GM20431 (cell line): ENCODE results near the gene ALK.

Experiments used
- in situ Hi-C: fragments of 300-500 bp; cut with MseI, MboI; formaldehyde crosslinking; loops from one replicate; pipeline ENCODE4 v1.15.0; 2020; ENCODE audit warnings: low sequenced_read_pairs; ENCODE audit not compliant: unreplicated experiment

The ALK gene

GRCh38 chr2:29489568-29489967 is 431.8 kb downstream of the ALK start:
- in situ Hi-C loops, result no loop called here

GRCh38 chr2:29487967-29488555 is 433.3 kb downstream of the ALK start:
- in situ Hi-C loops, result no loop called here

DNA sequence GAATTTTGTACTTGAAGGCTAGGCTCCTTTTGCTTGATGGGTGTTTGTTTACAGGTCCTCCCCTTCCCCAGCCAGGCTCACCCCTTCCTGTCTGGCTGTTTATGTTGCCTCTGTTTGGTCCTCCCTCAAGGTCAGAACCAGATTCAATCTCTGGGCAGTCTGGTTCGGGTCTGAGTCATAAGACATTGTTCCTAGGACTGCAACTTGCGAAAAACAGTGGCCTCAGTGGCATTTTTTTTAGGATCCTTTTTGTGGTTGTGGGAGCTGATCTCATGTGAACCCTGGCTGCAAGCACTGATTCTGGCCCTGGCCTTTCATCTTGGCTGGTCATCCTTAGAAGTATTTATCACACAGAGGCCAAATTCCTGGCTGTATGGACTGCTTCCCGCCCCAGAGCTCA is 435.8 kb downstream of the ALK start:
- in situ Hi-C loops, result no loop called here

DNA sequence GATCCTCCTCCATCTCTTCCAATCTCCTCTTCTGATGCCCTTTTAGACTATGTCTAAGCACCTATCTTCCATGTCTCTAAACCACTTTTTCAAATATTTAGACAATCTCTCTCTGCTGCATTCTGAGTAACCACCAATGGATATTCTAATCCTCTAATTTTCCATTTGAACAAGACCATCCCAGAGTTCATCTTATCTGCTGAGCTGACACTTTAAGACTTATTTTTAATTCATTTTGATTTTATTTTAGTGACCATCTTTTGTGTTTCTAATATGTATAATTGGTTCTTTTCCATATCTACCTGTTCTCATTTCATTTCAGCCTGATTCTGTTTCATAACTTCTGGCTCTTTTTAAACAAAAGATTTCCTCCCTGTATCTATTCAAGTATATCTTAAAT is 436.3 kb downstream of the ALK start:
- in situ Hi-C loops, result no loop called here

DNA sequence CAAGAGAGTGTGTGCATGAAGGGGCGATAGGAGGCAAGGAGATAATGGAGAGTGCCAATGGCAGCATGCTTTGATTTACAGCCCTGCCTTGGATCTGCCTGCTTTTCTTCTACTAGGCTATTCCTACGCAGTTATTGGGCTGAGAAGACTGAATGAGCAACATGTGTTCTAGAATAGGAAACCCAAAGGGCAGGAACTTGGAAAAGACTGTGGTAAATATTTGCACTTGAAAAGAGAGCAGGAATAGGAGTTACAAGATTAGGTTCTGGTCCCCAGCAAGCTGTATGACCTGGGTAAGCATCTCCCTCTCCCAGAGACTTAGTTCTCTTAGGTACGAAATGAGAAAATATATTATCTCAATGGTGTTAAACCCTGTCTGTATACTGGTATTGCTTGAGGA is 438.5 kb downstream of the ALK start:
- in situ Hi-C loops, result no loop called here

GRCh38 chr2:29482348-29482747 is 439.0 kb downstream of the ALK start:
- in situ Hi-C loops, result no loop called here

GRCh38 chr2:29481313-29481712 is 440.1 kb downstream of the ALK start:
- in situ Hi-C loops, result no loop called here

DNA sequence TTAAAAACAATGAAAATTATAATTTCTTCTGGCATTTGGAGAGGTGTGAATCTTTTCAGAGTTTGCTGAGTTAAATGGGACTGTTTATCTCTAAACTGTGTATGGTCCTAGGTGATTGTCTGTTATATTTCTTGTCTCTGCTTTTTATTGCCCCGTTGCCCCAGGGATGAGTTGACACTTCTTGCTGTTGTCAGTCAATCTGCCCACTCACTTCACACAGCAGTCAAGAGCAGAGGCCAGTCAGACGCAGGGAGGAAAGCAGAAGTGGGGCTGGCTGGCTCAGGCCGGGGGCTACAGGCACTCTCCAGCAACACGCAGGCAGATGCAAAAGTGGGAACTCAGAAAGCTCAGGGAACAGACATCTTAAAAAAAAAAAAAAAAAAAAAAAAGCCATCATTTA is 441.0 kb downstream of the ALK start:
- in situ Hi-C loops, result no loop called here

DNA sequence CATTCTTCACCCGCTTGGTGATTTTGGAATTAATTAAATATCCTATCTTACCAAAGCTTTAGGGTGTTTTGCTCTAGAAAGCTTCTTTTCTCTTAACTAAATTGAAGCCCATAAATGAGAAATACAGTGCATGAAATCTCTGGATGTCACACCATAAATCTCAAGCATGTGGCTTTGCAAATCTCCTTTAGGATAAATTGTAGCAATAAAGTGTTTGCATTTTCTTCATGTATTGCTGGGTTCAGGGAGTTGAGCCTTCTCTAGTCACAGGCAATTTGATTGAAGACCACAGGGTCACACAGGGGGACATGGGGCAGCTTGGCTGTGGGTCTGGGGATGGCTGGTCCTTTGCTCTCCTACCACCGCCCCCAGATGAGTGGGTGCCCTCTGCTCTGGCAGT is 442.0 kb downstream of the ALK start:
- in situ Hi-C loops, result no loop called here

- in situ Hi-C loops, result no loop called here
Observed at GRCh38 chr2:29478641-29479040, 442.7 kb downstream of the ALK start.

DNA sequence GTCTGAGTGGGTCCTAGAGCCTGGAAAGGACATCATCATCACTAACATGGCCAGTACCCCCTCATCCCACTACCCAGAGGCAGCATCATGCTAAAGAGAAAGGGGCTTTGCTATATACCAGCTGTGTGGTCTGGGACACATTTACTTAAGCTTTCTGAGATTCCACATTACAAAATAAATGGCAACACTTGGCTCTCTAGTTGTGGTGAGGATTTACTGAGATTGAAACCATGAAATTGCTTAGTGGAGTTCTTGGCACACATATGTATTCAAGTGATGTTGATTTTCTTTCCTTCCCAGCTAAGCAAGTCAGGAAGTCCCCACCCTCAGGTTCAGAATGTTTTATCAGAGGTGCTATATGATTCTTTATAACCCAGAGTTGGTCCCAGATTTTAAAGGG is 444.2 kb downstream of the ALK start:
- in situ Hi-C loops, result no loop called here

- in situ Hi-C loops, result no loop called here
Observed at GRCh38 chr2:29475499-29475898, 445.9 kb downstream of the ALK start.

DNA sequence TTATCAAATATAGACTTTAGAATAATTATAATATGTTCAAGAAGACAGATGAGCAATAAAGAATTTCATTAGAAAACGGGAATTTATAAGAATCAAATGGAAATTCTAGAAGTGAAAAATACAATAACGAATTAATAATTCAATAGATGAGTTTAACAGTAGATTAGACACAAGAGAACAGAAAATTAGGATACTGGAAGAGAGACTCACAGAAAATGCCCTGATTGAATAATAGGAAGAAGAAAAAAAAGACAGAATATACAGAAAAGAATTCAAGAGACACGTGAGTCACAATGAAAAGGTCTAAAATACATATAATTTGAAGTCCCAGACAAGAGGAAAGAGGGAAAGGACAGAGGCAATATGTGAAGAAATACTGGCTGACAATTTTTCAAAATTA is 451.4 kb downstream of the ALK start:
- in situ Hi-C loops, result no loop called here

DNA sequence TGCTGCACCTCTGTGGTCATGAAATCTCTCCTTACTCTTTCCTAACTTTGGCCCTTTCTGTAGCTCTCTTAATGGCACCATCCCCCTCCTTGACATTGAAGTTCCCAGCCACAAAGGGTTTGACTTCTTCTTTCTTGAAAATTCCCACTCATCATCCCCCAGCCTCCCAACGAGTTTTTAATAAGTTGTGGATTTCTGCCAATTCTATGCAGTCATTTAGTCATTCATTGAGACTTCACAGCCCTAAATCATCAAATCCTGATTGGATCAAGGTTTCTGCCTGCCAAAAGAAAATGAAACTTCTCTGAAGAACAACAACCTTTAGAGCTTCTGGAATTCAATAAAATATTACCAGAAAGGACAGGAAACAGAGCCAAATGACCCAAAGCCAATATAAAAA is 451.9 kb downstream of the ALK start:
- in situ Hi-C loops, result no loop called here

DNA sequence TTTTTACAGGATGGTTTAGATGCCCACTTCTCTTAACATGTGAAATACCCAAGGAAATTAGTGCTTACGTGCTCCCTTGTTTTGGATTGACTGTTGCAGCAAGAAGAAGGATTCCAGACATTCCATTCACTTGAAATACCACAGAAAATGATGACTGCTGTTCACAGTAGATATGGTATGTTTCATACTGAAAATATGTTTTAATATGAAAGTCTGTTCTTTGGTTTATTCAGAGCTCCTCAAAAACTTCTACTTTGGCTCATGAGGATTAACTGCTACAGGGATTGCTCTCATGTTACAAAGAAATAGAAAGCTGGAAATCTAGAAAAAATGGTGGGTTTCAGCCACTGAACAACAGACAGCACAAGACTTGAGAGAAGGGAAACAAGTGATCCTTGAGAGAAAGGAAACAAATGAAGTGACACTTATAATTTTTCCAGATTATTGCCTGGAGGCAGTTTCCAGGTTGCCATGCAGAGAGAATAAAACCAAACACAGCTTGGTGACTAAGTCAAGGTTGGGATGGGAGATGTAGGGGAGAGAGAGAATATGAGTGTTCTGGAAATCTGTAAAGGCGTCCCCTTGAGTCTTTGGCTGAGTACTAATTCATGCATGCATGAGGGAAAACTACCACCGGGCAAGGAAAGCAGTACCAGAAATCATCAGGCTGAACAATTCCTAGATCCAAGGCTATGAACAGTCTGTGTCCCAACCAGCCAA is 458.0 kb downstream of the ALK start:
- in situ Hi-C loops, result no loop called here

DNA sequence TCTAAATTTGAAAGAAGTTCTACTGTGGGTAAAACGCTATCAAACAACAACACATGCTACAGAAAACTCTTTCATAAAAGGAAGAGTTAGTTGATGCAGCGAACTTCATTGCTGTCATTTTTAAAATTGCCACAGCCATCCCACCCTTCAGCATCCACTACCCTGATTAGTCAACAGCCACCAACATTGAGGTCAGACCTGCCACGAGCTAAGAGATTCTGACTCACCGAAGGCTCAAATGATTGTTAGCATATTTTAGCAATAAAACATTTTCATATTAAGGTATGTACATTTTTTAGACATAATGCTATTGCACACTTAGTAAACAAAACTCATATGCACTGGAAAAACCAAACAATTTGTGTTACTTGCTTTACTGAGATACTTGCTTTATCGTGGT is 459.1 kb downstream of the ALK start:
- in situ Hi-C loops, result no loop called here

DNA sequence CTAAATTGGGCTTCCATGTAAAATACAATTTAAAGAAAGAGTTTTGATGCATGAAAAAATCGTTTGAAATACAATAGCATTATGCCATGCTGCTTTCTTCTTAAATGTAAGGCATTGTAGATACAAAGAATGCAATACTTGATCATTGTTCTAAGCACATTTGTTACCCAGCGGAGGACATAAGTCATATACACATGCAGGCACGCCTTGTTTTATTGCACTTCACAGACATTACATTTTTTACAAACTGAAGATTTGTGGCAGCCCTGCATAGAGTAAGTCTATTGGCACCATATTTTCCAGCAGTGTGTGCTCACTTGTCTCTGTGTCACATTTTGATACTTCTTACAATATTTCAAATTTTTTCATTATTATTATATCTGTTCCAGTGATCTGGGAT is 461.2 kb downstream of the ALK start:
- in situ Hi-C loops, result no loop called here

DNA sequence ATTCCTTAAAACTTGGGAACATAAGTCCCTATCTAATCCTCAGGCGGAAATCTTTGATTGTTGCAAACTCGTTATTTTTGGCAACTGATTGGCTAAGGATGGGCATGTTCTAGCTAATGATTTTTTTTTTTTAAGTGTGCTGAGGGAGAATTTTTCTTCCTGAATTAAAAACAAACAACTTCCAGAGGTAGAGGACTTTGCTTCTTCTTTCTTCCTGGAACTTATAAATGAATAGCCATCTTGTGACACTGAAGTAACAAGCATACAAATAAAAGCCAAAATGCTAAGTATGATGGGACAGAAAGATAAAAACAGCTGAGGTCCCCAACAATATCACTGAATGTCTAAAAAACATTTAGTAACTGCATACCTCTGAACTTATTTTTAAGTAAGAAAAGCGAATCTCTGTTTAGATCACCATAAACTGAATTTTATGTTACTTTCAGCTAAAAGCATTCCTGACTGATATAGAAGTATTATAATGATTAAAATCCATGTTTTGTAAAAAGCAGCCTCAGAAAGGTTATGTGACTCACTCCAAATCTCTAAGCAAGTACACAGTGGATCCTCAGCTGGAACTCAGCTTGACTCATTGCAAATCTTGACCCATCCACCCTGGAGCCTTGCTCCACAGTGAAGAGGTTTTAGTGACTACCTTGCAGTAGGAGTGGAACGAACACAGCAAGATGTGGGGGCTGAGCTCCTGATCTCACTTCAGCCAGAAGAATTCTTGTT is 461.8 kb downstream of the ALK start:
- in situ Hi-C loops, result no loop called here

GRCh38 chr2:29456429-29456828 is 465.0 kb downstream of the ALK start:
- in situ Hi-C loops, result no loop called here

- in situ Hi-C loops, result no loop called here
Observed at GRCh38 chr2:29455200-29455860, 466.1 kb downstream of the ALK start.

- in situ Hi-C loops, result no loop called here
Observed at GRCh38 chr2:29452036-29452435, 469.4 kb downstream of the ALK start.
